Gastrocnemius medialis (tissue), 4 donors: Measurements from ENCODE around the gene F2RL1.

ENCODE experiments used
- CTCF ChIP-seq, 5 experiments: fragments of 450-650 bp in 3 of 5; fragments of 200-600 bp in 2 of 5; sonication (generic) in 2 of 5; IDR thresholded peaks in 4 of 5; conservative IDR thresholded peaks in 1 of 5; 1 replicate in 4 of 5; 2 replicates in 1 of 5; pipeline ENCODE4 v1.5.1; 2016 to 2019; ENCODE audit warnings: antibody characterized with exemption in 5 of 5, mild to moderate bottlenecking in 3 of 5, moderate library complexity in 3 of 5
- POLR2A ChIP-seq, 2 donors: fragments of 450-650 bp; IDR thresholded peaks; one replicate each; pipeline ENCODE4 v1.6.1; 2017; ENCODE audit warnings: antibody characterized with exemption in 2 of 2, mild to moderate bottlenecking in 2 of 2, moderate library complexity in 2 of 2

- TF ChIP-seq CTCF (IDR thresholded peaks at IDR 0.05 in 4 of 5, conservative IDR thresholded peaks at IDR 0.05 in 1 of 5) (no peak), POLR2A (IDR thresholded peaks at IDR 0.05) (no peak)
Measured at GRCh38 chr5:76841361-76841760, 22.5 kb downstream of the F2RL1 start.
